NCI-H2227 treated with DMSO at 0.1 percent for 48 hours (cell line): ENCODE measurements around the gene DMRTB1.

Experiments
- DNase-seq: peaks from one replicate; lab custom pipeline; 2025; lab: John Stamatoyannopoulos, UW

The DMRTB1 gene

DNA sequence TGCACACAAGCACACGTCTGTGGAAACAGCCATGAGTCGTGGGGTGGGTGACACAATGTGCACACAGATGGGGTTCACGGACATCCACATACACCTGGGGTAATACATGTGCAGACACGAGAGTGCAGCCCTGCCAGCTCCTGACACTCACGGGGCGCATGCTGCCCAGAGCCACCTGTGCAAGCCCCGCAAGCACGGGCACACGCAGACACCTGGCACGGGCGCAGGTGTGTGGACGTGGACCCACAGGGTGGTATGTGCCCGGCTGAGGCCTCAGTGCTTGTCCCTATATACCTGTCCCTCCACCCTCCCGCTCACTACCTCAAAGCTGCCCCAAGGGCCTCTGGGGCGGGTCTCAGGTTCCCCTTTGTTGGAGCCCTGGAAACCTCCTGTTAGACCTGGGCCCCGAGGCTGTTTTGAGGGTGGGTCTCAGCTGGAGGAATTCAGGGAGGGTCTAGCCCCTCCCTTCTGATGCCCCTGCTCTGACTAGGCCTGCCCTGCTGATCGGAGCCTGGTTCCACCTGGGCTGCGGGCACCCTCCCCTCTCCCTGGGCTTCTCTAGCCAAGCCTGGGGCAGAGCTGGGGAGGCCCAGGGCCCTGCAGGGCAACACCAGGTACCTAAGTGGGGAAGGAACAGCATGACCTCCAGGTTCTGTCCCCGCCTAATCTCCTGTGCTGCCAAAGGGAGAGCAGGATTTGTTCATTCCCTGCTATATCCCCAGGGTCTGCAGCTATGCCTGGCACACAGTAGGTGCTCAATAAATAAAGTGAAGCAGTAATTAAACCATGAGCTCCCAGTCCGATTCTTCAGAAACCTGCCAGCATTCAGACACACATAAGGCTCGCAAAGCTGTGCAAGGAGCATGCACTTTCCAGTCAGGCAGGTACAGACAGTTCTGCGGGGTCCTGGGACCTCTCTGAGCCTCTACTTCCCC, 49.1 kb downstream of the DMRTB1 start:
- DNase-seq: no peak

DNA sequence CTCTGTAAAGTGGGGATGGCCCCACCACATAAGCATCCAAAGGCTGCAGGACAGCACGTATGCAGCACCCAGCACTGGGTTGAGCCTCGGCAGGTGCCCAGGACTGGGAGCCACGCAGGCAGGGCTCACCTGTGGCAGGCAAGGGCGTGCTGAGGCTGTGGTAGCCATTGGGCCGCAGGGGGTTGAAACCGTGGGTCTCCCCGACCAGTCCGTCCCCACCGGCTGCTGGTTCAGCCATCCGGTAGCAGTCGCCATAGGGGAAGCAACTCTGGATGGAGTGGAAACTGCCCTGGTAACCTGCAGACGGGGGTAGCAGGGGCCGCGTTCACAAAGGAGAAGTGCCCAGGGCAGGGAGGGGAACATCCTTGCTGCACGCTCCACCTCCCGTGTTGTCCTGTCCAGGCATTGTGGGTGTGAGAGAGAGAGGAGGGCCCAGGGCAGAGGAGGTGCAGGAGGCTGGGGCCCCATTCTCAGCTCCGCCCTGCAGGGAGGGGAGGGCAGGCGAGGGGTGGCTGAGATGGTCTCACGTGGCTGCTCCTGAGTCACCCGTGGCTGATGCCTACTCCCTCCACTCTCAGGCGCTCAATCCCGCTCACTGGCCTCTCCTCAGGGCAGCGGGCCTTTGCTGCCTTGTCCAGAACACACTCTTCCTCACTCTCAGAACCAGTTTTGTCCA, 49.9 kb downstream of the DMRTB1 start:
- DNase-seq: no peak

DNA sequence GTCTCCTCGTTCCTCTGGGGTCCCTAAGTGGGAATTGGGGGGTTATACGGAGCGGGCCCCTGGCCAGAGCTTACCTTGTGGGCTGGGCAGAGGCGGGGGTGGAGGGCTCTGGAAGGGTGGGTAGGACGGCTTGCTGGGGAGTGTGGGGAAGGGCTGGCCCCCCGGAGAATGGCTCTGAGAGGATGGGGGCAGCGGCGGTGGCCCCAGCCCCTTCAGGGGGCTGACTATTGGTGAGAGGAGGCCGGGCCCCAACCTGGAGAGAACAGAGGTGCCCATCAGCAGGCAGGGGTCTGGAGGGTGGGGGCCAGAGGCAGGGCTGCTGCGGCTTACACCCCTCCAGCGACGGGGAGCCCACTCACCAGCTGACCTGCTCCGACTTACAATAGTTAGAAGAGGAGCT, 50.6 kb downstream of the DMRTB1 start:
- DNase-seq: no peak

DNA sequence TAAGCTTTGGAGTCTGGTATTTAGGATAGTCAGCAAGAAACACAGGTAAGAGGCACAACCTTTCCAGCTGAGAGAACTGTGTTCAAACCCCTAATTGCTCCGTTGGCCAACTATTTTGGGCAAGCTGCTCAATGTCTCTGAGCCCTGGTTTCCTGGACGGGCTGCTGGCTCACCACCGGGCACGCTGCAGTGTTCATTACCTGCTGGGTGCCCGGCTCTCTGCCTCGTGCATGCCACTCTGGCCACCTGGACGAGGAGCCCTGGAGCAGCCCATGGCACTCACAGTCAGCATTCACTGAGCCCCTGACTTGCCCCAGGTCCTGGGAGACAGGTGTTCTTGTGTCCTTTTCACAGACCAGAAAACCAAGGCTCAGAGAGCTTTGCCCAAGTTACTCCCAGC, 51.0 kb downstream of the DMRTB1 start:
- DNase-seq: no peak

DNA sequence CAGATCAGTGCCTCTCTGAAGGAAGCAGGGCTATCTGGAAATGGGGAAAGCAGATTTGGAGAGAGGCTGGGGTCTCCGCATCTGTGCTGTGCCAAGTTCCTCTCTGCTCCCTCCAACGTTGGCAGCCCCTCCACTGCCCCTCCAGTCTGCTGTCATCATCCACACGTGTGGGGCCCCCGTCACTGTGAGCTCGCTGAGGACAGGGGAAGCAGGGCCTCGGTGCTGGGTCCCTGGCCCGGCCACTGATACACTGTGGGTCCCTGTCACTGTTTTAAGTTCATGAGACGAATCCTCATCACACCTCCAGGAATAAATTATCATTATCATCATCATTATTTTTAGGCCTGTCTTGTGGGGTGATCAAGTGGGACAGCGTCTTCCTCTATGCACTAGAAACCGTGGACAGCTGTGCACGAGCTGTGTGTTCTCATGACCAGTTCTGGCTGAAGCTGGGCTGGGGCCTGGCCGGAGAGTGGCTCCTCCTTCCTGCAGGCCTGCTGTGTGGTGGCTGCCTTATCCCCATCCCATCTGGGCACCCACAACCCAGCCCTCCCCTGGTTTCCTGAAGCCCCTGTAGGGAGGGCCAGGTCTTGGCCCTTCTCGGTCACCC, 52.2 kb downstream of the DMRTB1 start:
- no peak for DNase-seq

DNA sequence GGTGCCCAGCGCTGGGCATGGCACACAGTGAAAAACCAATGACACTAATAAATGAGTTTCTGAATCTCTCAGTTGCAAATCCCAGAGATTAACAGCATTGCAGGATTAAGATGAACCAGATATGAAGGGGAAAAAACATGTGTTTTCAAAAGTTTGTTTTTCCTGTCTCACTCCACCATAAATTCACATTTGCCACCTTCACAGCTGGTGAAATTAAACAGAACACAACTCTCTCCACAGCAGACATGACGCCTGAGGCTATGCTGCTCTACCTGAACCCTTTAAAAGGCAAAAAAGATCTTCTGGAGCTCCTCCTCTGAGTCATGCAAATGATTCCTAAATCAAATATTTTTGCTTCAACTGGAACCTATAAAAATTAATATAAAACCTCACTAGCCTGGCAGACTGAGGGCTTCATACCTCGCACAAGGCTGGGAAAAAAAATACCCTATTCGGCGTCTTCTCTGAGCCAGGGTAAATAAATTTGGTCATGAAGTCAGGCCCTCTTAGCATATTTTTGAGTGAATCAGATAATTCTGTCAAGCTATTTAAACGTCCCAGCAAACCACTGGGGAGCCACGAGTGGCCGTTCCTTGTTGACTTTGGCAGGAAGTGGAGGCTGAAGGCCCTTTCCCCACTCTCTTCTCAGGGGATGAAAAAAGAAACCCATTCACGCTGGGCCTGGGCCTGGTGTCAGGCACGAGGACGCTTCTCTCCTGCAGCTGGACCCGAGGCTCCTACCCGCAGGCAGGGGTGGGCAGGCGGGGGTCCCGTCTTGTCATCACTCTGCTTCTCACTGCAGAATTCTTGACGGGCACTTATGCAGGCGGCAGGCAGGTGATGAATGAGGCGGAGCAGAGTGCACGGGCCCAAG, 53.0 kb downstream of the DMRTB1 start:
- no peak for DNase-seq

DNA sequence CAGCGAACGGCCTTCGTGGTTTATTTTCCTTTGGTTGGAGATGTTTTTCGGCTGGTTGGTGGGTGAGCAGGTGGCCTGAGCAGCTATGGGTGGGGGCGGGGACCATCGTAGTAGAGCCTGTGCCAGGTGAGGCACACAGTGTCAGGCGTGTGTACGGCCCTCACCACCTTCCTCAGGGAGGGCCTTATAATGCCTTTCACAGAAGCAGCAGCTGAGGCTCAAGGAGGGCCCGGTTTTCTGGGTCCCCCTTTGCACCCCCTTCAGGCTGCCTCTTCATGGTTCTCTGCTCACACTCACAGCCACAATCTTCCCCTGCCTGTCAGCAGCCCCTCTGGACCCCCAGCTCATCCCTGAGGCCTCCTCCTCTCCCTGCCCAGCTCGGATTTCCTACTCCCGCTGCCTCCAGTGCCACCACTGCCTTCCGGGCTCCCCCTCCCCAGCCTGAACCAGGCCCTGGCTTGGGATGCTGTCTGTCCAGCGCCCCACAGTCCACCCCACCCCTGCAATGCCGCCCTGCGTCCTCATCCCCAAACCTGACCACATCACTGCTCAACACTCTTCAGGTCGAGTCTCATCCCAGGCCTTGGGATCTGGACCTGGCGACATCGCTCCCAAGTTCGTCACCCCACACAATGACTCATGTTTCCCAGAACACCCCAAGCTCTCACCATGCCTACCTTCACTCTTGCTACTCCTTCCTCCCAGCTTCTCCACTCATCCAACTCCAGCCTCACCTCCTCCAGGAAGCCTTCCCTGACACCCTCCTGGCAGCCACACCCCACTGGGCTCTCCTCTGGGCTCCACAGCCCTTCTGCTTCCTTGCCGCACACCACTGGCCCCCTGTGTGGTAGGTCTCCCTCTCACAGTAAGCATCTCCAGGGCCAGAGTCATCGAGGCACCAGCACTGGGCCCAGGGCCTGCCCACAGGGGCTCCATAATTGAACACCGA, 53.9 kb downstream of the DMRTB1 start:
- no peak for DNase-seq

DNA sequence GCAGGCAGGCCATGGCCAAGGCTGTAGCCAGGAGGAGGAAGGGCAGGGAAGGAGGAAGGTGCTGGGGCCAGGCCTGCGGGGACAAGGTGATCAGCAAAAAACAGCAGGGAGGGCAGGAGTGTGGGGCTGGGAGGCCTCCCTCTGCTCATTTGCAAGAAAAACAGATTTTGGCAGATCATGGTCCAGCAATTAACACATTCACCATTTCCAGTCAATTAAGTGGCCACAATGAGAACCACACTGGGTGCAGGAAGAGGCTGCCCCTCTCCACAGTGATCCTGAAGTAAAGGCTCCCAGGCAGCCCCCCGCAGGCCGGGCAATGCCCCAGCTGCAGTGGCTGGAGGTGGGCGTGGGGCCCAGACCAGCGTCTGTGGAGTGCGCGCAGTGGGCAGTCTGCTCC, 54.6 kb downstream of the DMRTB1 start:
- no peak for DNase-seq

DNA sequence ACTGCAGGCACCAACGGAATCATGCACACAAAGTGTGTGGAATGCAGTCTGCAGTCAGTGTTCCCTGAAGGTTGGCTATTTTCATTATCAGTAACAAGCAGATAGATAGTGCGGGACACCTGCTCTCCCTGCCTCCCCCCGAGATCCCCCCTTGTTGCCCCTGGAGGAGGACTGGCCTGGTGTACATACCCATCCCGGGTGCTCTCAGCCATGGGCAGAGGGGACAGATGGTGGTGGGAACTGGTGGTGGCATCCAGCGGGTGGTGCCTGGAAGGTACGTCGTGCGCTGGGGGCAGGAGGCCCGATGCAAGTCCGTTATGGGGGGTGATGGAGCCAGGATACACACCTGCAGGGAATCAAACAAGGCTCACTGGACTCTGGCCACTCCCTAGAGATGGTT, 55.2 kb downstream of the DMRTB1 start:
- DNase-seq: no peak

DNA sequence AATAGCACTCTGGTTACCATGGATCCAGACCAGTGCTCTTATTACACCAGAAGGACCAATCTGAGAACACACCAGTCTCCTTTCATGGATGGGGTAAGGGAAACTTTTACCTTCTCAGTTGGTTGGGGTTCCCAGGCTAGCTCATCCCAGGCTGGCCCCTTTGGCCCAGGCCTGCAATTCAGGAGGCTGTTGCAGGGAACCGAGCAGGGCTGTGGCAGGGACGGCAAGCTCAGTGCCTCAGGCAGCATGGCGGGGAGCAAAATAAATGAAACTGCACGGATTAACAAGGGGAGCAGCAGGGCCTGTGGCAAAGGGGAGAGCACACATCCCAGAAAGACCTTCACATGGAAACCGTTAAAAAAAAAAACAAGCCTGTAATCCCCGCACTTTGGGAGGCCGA, 57.0 kb downstream of the DMRTB1 start:
- DNase-seq: no peak
